ENCODE data around the gene GADD45G. TPM values are rescaled to one million over a fixed set of nuclear protein-coding genes. Genes with fewer than 3 reads are reported as not detected.

The GADD45G gene
- total RNA-seq, 4 donors from 2014 or later = 8.3 to 27.2 (median 14.4) TPM

GRCh38 chr9:89635816-89636215, 31.0 kb downstream of the GADD45G start:
- TF ChIP-seq, protein P1, sequence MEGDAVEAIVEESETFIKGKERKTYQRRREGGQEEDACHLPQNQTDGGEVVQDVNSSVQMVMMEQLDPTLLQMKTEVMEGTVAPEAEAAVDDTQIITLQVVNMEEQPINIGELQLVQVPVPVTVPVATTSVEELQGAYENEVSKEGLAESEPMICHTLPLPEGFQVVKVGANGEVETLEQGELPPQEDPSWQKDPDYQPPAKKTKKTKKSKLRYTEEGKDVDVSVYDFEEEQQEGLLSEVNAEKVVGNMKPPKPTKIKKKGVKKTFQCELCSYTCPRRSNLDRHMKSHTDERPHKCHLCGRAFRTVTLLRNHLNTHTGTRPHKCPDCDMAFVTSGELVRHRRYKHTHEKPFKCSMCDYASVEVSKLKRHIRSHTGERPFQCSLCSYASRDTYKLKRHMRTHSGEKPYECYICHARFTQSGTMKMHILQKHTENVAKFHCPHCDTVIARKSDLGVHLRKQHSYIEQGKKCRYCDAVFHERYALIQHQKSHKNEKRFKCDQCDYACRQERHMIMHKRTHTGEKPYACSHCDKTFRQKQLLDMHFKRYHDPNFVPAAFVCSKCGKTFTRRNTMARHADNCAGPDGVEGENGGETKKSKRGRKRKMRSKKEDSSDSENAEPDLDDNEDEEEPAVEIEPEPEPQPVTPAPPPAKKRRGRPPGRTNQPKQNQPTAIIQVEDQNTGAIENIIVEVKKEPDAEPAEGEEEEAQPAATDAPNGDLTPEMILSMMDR (IDR thresholded peaks at IDR 0.05) = no peak
- TF ChIP-seq POLR2A (IDR thresholded peaks at IDR 0.05) = no peak
- Histone ChIP-seq H3K4me1 (peaks cover 31 to 42% of the 10 kb centered on the region in 2 donors), H3K9me3 (no peaks in the 10 kb centered on the region), H3K36me3 (no peaks in the 10 kb centered on the region), H3K27me3 (no peaks in the 10 kb centered on the region), H3K27ac (peak overlapping the region in 2 of 3 donors; percentile 0 to 44), H3K4me3 (replicated peaks in 1 of 3) (no peak overlapping the region)
- WGBS, 2 donors = 19 to 40% methylated on average over 2 of the region's 5 CpGs
- DNase-seq = no peak
- intact Hi-C loops (cut with DNase I) = no loop called here

DNA sequence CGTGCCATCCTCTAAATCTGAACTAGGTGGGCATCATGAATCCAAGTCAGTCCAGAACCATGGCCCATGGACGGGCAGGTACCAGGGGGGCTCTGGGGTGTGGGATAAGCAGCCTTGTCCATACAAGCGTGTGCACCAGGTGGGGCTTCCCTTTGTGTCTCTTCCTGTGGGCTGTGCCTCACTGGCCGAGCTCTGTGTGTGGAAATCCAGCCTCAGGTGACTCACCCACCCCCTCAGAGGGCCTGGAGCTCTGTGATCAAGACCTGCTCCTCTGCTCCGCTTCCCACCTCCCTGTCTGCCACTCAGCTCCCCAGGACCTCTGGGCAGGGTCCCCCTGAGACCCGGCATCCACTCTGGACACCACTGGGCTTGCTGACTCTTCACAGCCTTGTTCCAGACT, 33.0 kb downstream of the GADD45G start:
- Histone ChIP-seq H3K9me3 (no peaks in the 10 kb centered on the region), H3K27ac (no peak overlapping the region), H3K27me3 (no peaks in the 10 kb centered on the region), H3K4me1 (peaks cover 24 to 31% of the 10 kb centered on the region in 2 donors), H3K4me3 (replicated peaks in 1 of 3) (no peak overlapping the region), H3K36me3 (no peaks in the 10 kb centered on the region)
- no peak for DNase-seq
- WGBS, 2 donors = 95% methylated on average over 6 of the region's 6 CpGs
- no peak for TF ChIP-seq POLR2A (IDR thresholded peaks at IDR 0.05)
- TF ChIP-seq, protein P1 (IDR thresholded peaks at IDR 0.05) = no peak
- intact Hi-C loops (cut with DNase I) = loop anchor here (2.0 kb wide), 1 partner anchor 35 kb away; no protein-coding TSS in a partner anchor

GRCh38 chr9:89638359-89638758, 33.5 kb downstream of the GADD45G start:
- DNase-seq = no peak
- Histone ChIP-seq H3K27me3 (no peaks in the 10 kb centered on the region), H3K4me3 (replicated peaks in 1 of 3) (no peak overlapping the region), H3K36me3 (no peaks in the 10 kb centered on the region), H3K4me1 (peaks cover 18 to 25% of the 10 kb centered on the region in 2 donors), H3K9me3 (no peaks in the 10 kb centered on the region), H3K27ac (no peak overlapping the region)
- 80% methylated on average over 5 of the region's 5 CpGs for WGBS, 2 donors
- TF ChIP-seq, protein P1 (IDR thresholded peaks at IDR 0.05) = no peak
- TF ChIP-seq POLR2A (IDR thresholded peaks at IDR 0.05) = no peak
- intact Hi-C loops (cut with DNase I) = loop anchor here (2.0 kb wide), 1 partner anchor 36 kb away; no protein-coding TSS in a partner anchor

DNA sequence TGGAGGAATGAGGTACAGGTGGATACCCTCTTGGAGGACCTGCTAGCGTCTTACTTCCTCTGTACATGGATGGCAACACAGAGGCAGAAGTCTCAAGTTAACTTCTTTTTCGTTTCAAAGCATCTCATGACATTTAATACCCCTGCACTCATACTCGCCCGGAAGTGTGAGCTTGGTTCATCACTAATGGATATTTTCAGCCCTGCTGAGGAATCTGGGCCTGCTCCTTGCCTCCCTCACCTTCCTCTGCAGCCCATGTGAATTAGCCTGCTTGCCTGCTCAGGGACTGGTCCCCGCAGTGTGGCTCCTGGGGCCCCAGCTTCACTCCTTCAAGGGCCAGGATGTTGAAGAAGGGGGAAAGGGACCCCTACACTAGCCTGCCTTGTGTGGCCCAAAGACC, 34.1 kb downstream of the GADD45G start:
- DNase-seq = no peak
- 79 to 88% methylated on average over 5 of the region's 5 CpGs for WGBS, 2 donors
- TF ChIP-seq, protein P1 (IDR thresholded peaks at IDR 0.05) = no peak
- no peak for TF ChIP-seq POLR2A (IDR thresholded peaks at IDR 0.05)
- intact Hi-C loops (cut with DNase I) = loop anchor here (2.0 kb wide), 1 partner anchor 36 kb away; no protein-coding TSS in a partner anchor
- H3K36me3 ChIP-seq = no peaks in the 10 kb centered on the region
- H3K4me1 ChIP-seq = peaks cover 17 to 23% of the 10 kb centered on the region in 2 donors
- no peaks in the 10 kb centered on the region for H3K9me3 ChIP-seq
- H3K27me3 ChIP-seq = no peaks in the 10 kb centered on the region
- no peak overlapping the region for H3K27ac ChIP-seq
- no peak overlapping the region for H3K4me3 ChIP-seq (replicated peaks in 1 of 3)

DNA sequence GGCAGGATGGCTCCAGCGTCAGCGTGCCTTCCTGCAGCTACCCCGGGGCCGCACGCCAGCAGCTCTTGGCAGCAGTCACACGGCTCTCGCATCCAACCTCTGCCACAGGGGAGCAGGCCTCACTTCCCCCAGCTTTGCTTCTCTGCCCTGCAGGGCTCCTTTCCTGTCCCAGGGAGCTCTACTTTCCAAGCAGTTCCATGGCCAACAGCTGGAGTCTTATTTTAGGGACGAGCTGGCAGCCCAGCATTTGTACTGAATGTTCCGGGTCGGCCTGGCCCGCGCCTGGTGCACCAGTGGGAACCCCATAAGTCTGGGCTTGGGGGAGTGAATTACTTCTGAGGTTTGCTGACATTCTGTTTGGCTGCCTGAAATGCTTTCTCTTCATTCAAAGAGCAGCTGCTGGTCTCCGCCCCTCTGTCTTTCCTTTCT, 34.6 kb downstream of the GADD45G start:
- H3K36me3 ChIP-seq = no peaks in the 10 kb centered on the region
- no peak overlapping the region for H3K27ac ChIP-seq
- intact Hi-C loops (cut with DNase I) = loop anchor here (2.0 kb wide), 1 partner anchor 37 kb away; no protein-coding TSS in a partner anchor
- 67 to 79% methylated on average over 13 of the region's 13 CpGs for WGBS, 2 donors
- H3K4me1 ChIP-seq = peaks cover 17 to 23% of the 10 kb centered on the region in 2 donors
- no peak for DNase-seq
- no peaks in the 10 kb centered on the region for H3K9me3 ChIP-seq
- no peak overlapping the region for H3K4me3 ChIP-seq (replicated peaks in 1 of 3)
- no peaks in the 10 kb centered on the region for H3K27me3 ChIP-seq
- TF ChIP-seq, protein P1 (IDR thresholded peaks at IDR 0.05) = no peak
- no peak for TF ChIP-seq POLR2A (IDR thresholded peaks at IDR 0.05)

All from thyroid gland (tissue), 4 donors.